HCT116 (cell line): ENCODE results near the gene DAPK3.

ENCODE experiments used
- ATF3 ChIP-seq: IDR thresholded peaks from 2 replicates; pipeline ENCODE4 v1.6.1; 2012
- CEBPB ChIP-seq: IDR thresholded peaks from 2 replicates; pipeline ENCODE4 v1.6.1; 2012; ENCODE audit warnings: low read depth
- CTCF ChIP-seq, 3 experiments: fragments of 200-600 bp in 1 of 3; sonication (generic) in 1 of 3; IDR thresholded peaks in 2 of 3; conservative IDR thresholded peaks in 1 of 3; 2 replicates each; pipeline ENCODE4 v1.5.1; 2012 to 2017; ENCODE audit warnings: low read depth in 2 of 3, low read length in 2 of 3, antibody characterized with exemption in 1 of 3, borderline replicate concordance in 1 of 3, control low read depth in 1 of 3, mild to moderate bottlenecking in 1 of 3, mixed read lengths in 1 of 3, mixed run types in 1 of 3, moderate library complexity in 1 of 3; ENCODE audit not compliant: insufficient read depth in 1 of 3
- EZH2 ChIP-seq: fragments of 200-600 bp; sonication (generic); IDR thresholded peaks from 2 replicates; pipeline ENCODE4 v1.6.1; 2017; ENCODE audit warnings: antibody characterized with exemption, mixed run types
- EZH2phosphoT487 ChIP-seq: fragments of 200-600 bp; IDR thresholded peaks from 2 replicates; pipeline ENCODE4 v1.6.1; 2018; ENCODE audit warnings: antibody characterized with exemption, borderline replicate concordance
- JUND ChIP-seq: IDR thresholded peaks from 2 replicates; pipeline ENCODE4 v1.6.1; 2012
- MAX ChIP-seq: IDR thresholded peaks from 2 replicates; pipeline ENCODE4 v1.6.1; 2012
- POLR2A ChIP-seq: IDR thresholded peaks from 2 replicates; pipeline ENCODE4 v1.7.0; 2011; ENCODE audit warnings: borderline replicate concordance; ENCODE audit not compliant: insufficient read depth, insufficient read length; ENCODE audit errors: extremely low read depth
- POLR2AphosphoS5 ChIP-seq: IDR thresholded peaks from 2 replicates; pipeline ENCODE4 v1.6.1; 2011; ENCODE audit warnings: mild to moderate bottlenecking, low read depth, low read length, moderate library complexity
- SP1 ChIP-seq: IDR thresholded peaks from 2 replicates; pipeline ENCODE4 v1.6.1; 2012; ENCODE audit warnings: low read depth
- SRF ChIP-seq: IDR thresholded peaks from 2 replicates; pipeline ENCODE4 v1.6.1; 2012; ENCODE audit warnings: low read depth
- TCF7L2 ChIP-seq: IDR thresholded peaks from 2 replicates; pipeline ENCODE4 v1.7.0; 2011; ENCODE audit warnings: borderline replicate concordance, inconsistent platforms; ENCODE audit not compliant: insufficient read depth, insufficient read length; ENCODE audit errors: extremely low read depth
- YY1 ChIP-seq: IDR thresholded peaks from 2 replicates; pipeline ENCODE4 v1.6.1; 2011; ENCODE audit warnings: low read length, low read depth, moderate library complexity, mild to moderate bottlenecking; ENCODE audit not compliant: insufficient replicate concordance; ENCODE audit errors: extremely low read depth
- ZNF274 ChIP-seq: fragments of 200-500 bp; sonication (Bioruptor generic); IDR thresholded peaks from 2 replicates; pipeline ENCODE4 v1.6.1; 2014; ENCODE audit warnings: mild to moderate bottlenecking, low read depth, low read length, inconsistent platforms

GRCh38 chr19:3945838-3946237 lies 25.1 kb downstream of the DAPK3 start:
- no peak for TF ChIP-seq CTCF (IDR thresholded peaks at IDR 0.05 in 2 of 3, conservative IDR thresholded peaks at IDR 0.05 in 1 of 3; ENCODE audit: borderline replicate concordance in 1 of 3, insufficient read depth in 1 of 3, low read depth in 2 of 3, low read length in 2 of 3)
- TF ChIP-seq EZH2: no peak
- no peak for TF ChIP-seq ZNF274
- no peak for TF ChIP-seq POLR2AphosphoS5
- no peak for TF ChIP-seq JUND
- no peak for TF ChIP-seq POLR2A
- TF ChIP-seq SP1: no peak
- no peak for TF ChIP-seq MAX
- TF ChIP-seq CEBPB: no peak
- TF ChIP-seq YY1: no peak
- no peak for TF ChIP-seq ATF3
- no peak for TF ChIP-seq TCF7L2
- no peak for TF ChIP-seq SRF
- no peak for TF ChIP-seq EZH2phosphoT487
